Measurements from ENCODE around the gene SGPL1.

Gene SGPL1

GRCh38 chr10:70927189-70927943 is 111.6 kb downstream of the SGPL1 start:
- no peak for DNase-seq

GRCh38 chr10:70928140-70928539 is 112.4 kb downstream of the SGPL1 start:
- DNase-seq: no peak

DNA sequence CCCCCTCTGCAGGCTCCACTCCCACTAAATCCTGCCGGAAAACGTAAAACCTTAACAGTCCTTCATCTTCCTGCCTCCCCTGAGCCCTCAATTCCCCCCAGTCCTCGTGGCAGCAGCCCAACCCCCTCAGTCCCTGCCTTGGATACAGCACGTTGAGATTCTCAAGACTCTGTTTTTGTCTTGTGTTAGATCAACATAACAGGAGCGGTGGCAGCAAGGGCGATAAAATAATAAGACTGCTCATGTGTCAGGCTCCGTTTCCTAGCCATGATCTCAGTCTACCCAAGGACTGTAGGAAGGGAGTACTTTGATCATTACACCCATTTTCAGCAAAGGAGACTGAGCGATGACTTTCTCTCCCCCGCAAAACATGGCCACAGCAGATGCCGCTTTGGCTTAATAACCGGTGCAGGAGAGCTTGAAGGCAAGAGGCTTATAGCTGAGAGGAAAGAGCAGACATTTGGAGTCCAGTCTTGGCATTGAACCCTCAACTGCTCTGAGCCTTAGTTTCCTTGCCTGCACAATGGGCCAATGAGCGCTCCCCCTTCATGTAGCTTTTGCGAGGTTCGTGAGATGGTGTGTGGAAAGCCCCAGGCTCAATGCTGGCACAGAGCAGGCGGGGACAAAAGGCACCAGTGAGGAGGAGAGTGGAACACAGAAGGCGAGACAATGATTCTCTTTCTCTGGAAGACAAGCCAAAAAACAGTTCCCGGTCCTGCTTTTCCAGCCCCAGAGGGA is 114.7 kb downstream of the SGPL1 start:
- DNase-seq: no peak

Measured in right hindlimb (tissue), 1 donor.